GM18511 (cell line): ENCODE measurements around the gene PRICKLE4.

Source experiments
- ATAC-seq: cut with Tn5 transposase; IDR thresholded peaks from one replicate; pipeline ENCODE4 v1.9.1; 2021; ENCODE audit warnings: mild to moderate bottlenecking, moderate library complexity; ENCODE audit not compliant: unreplicated experiment

Gene PRICKLE4

DNA sequence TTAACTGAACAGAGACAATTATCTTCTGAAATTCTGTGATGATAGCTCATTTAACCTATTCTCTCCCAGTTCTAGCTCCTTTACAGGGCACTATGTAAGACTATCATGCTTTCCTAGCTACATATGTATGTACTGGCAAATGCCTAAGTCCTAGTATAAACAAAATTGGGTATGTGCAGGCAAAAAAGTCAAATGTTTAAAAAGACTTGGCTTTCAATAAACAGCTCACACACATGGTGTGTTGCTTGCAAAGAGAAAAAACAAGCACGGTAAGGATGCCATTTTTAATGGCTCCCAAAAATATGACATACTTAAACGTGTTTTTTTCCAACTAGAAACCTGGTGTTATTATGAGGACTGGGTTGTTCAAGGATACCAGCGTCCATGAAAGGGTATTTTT lies 51.7 kb downstream of the PRICKLE4 start:
- no peak for ATAC-seq

DNA sequence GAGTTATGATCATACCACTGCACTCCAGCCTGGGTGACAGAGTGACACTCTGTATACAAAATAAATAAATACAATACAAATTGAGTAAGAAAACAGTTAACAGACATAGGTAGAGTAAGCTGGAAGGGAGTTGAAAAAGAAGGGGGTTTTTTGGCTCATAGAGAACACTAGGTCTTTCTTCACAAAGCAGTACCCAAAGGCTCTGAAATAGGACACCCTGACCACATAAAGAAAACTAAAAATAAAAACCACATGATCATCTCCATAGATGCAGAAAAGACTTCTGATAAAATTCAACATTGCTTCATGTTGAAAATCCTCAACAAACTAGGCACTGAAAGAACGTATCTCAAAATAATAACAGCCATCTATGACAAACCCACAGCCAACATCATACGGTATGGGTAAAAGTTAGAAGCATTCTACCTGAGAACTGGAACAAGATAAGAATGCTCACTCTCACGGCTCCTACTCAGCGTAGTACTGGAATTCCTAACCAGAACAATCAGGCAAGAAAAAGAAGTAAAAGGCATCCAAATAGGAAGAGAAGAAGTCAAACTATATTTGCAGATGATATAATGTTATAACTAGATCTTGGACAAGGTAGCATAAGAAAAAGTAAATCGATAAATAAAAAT lies 55.6 kb downstream of the PRICKLE4 start:
- no peak for ATAC-seq

DNA sequence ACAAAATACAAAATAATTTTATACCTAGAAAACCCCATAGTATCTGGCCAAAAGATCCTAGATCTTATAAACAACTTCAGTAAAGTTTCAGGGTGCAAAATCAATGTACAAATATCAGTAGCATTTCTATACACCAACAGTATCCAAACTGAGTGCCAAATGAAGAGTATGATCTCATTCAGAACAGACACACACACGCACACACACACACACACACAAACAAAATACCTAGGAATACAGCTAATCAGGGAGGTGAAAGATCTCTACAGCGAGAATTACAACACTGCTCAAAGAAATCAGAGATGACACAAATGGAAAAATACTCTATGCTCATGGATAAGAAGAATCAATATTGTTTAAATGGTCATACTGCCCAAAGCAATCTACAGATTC lies 56.1 kb downstream of the PRICKLE4 start:
- no peak for ATAC-seq
